Right lobe of liver (tissue), 6 donors: ENCODE data around the gene ING1. TPM values are rescaled to one million over a fixed set of nuclear protein-coding genes. Genes with fewer than 3 reads are reported as not detected.

Source experiments
- ATAC-seq, 4 donors: fragments of 200-7000 bp; cut with Tn5 transposase; one replicate each; pipeline ENCODE4 v1.9.1; 2020; ENCODE audit warnings: mild to moderate bottlenecking in 4 of 4, moderate library complexity in 4 of 4
- DNase-seq, 3 donors: peaks; one replicate each; pipeline ENCODE4 v3.0.0-alpha.2; 2020
- H3K27ac ChIP-seq, 3 donors: fragments of 200-600 bp; one replicate each; pipeline ENCODE4 v1.8.0; 2022
- H3K27me3 ChIP-seq, 2 donors: fragments of 200-600 bp; one replicate each; pipeline ENCODE4 v1.8.0; 2022
- H3K36me3 ChIP-seq, 4 donors: fragments of 200-600 bp; sonication (generic) in 1 of 4; one replicate each; pipeline versions ENCODE4 v1.5.1 to v1.8.0; 2017 to 2022; ENCODE audit warnings: control low read depth in 1 of 4
- H3K4me1 ChIP-seq, 4 donors: fragments of 200-600 bp; sonication (generic) in 1 of 4; one replicate each; pipeline versions ENCODE4 v1.5.1 to v1.8.0; 2017 to 2022; ENCODE audit warnings: control low read depth in 1 of 4
- H3K4me3 ChIP-seq, 3 donors: fragments of 200-600 bp; one replicate each; pipeline ENCODE4 v1.8.0; 2022
- H3K9me3 ChIP-seq, 4 donors: fragments of 200-600 bp; sonication (generic) in 1 of 4; one replicate each; pipeline versions ENCODE4 v1.5.1 to v1.8.0; 2017 to 2022; ENCODE audit warnings: control low read depth in 1 of 4
- CTCF ChIP-seq, 4 donors: fragments of 200-600 bp in 3 of 4; fragments of 450-650 bp in 1 of 4; IDR thresholded peaks; one replicate each; pipeline versions ENCODE4 v1.5.1 to v1.8.0; 2016 to 2022; ENCODE audit warnings: antibody characterized with exemption in 4 of 4, mild to moderate bottlenecking in 2 of 4
- POLR2A ChIP-seq: fragments of 450-650 bp; IDR thresholded peaks from one replicate; pipeline ENCODE4 v1.6.1; 2017; ENCODE audit warnings: antibody characterized with exemption, mild to moderate bottlenecking
- WGBS: methylation state at CpG from one replicate; pipeline ENCODE4 v1.1.6; 2018; ENCODE audit warnings: low coverage, low lambda C conversion rate; ENCODE audit not compliant: insufficient coverage; ENCODE audit errors: missing lambda C conversion rate; 5-methylcytosine and 5-hydroxymethylcytosine counted together
- intact Hi-C, 2 donors: fragments of 100-400 bp; cut with DNase I; formaldehyde crosslinking; loops; one replicate each; pipeline versions ENCODE4 v1.11.2 to v1.14.1; 2022
- long read RNA-seq: library from polyadenylated mRNA; unstranded; transcript quantifications from one replicate; pipeline ENCODE4 v2.0.0, GENCODE V29; 2019
- total RNA-seq, 6 experiments: library from RNA; depleted of rRNA in 2 of 6; stranded (reverse); fragments of >200 nt in 2 of 6; fragmentation: NEBNext Ultra II Directional in 3 of 6; extraction: Animal tissue kit (Norgen Biotek cat#: 25700) in 3 of 6; gene quantifications; one replicate each; pipeline versions ENCODE4 v1.1.0 to v1.2.4, GENCODE V29; 2016 to 2023
- donor health status: DM: no; HTN: yes; CAD: no.
- donor health status: DM: no; HTN: no; CAD: no.
- donor health status: DM: no; HTN: no; CAD: no.
- donor health status: DM: no; HTN: yes; CAD: no.
- donor health status: DM: no; HTN: yes; CAD: no.

ING1 gene
- total RNA-seq = 10 to 100 TPM in 3 of 6 experiments, 1 to 10 TPM in 3; 3.8 to 12.0 (median 8.8) TPM
- long read RNA-seq = 0 reads

DNA sequence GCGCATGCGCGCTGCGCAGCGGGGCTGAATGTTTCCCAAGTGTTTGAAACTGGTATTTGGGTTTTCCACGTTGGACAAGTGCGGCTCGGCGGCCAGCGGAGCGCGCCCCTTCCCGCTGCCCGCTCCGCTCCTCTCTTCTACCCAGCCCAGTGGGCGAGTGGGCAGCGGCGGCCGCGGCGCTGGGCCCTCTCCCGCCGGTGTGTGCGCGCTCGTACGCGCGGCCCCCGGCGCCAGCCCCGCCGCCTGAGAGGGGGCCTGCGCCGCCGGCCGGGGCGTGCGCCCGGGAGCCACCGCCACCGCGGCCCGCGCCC lies at the start of gene ING1:
Gene ING1 (plus strand): TSS at position 59 of the 311 bp plus-strand sequence. CDS start 450 bp downstream, outside the sequence.
- Histone ChIP-seq H3K36me3 (no peaks in the 10 kb centered on the region), H3K27ac (peak within 1 kb of the TSS; percentile 94 to 98 (median 98)), H3K27me3 (no peaks in the 10 kb centered on the region), H3K4me1 (peaks cover 0 to 19% (median 11%) of the 10 kb centered on the region in 4 donors), H3K9me3 (no peaks in the 10 kb centered on the region), H3K4me3 (peak within 1 kb of the TSS; percentile 80 to 99 (median 99))
- ATAC-seq = no peak
- no peak for DNase-seq
- intact Hi-C loops = loop anchor here in 1 of 2 donors (10.0 kb wide), 1 partner anchor 99 kb away; the partner anchor contains the start of gene NAXD
- TF ChIP-seq CTCF (IDR thresholded peaks at IDR 0.05) = no peak
- TF ChIP-seq POLR2A = no peak
- WGBS = no CpG with 5 or more reads among the region's 45 CpGs

GRCh38 chr13:110664041-110664440 lies 49.5 kb upstream of the ING1 start:
- TF ChIP-seq CTCF (IDR thresholded peaks at IDR 0.05) = no peak
- no peak for TF ChIP-seq POLR2A

DNA sequence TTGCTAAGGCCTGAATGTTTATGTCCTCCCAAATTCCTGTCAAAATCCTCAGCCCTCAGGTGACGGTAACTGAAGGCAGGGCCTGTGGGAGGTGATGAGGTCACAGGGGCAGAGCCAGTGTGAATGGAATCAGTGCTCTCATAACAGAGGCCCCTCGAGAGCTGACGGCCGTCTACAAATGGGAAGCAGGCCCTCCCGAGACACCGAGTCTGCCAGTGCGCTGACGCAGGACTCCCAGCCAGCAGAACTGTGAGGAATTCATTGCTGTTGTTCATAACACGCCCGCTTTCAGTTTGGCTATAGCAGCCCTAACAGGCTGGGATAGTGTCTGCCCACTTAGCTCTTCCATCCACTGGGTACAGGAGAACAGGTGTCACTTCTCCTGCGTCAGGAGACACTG lies 48.8 kb upstream of the ING1 start:
- Histone ChIP-seq H3K4me1 (no peaks in the 10 kb centered on the region), H3K4me3 (no peak overlapping the region), H3K27me3 (no peaks in the 10 kb centered on the region), H3K9me3 (no peaks in the 10 kb centered on the region), H3K36me3 (peaks cover 0 to 29% (median 8%) of the 10 kb centered on the region in 4 donors), H3K27ac (peak overlapping the region in 1 of 3 donors; percentile 40)
- no peak for TF ChIP-seq POLR2A
- TF ChIP-seq CTCF (IDR thresholded peaks at IDR 0.05) = no peak
- ATAC-seq (peak; percentile 38 to 75 (median 53)), DNase-seq (no peak)
- intact Hi-C loops = no loop called here
- 98% methylated on average over 7 of the region's 11 CpGs for WGBS

More at GRCh38 chr13:110664041-110664440, 49.5 kb upstream of the ING1 start:
- Histone ChIP-seq H3K4me1 (no peaks in the 10 kb centered on the region), H3K36me3 (peaks cover 0 to 28% (median 8%) of the 10 kb centered on the region in 4 donors), H3K27me3 (no peaks in the 10 kb centered on the region), H3K27ac (no peak overlapping the region), H3K9me3 (no peaks in the 10 kb centered on the region), H3K4me3 (no peak overlapping the region)
- WGBS = 90% methylated on average over 5 of the region's 7 CpGs
- intact Hi-C loops = no loop called here
- ATAC-seq (peak in 3 of 4 donors; percentile 19 to 53 (median 43)), DNase-seq (no peak)

DNA sequence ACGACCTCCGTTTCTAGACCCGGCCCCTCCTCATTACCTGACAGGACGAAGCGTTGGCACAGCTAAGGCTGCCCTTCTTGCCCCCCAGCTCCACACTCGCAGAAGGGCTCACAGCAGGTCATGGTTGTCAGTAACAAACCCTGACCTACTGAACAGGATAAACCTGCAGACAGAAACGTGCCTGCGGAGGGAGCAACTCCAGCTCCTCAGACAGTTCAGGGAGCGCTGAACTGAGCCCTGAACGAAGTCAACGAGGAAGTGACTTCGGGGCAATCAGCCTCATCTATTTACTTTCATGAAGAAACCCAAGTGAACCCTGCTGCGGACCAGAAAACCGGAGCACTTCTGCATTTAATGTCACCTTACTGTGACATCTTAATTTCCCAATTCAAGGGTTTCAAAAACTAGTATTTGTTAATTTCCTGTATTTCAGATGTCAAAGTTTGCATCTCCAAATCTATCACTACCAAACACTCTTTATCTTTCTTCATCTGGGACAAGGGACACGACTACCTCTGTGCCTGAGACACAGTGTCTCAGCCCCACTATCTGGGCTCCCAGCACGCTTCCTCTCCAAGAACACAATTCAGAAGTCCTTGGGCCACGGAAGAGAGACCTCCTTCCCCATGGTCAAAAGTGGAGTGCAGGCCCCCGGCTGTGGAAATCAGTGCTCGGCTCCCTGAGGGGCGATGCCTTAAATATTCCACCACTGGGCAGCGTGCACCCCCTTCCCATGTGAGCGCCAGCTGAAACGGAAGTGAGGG lies 47.8 kb upstream of the ING1 start:
- no peaks in the 10 kb centered on the region for H3K27me3 ChIP-seq
- intact Hi-C loops = no loop called here
- 76% methylated on average over 22 of the region's 23 CpGs for WGBS
- no peak for TF ChIP-seq CTCF (IDR thresholded peaks at IDR 0.05)
- TF ChIP-seq POLR2A = no peak
- peak; percentile 55 to 74 (median 62) for ATAC-seq
- H3K36me3 ChIP-seq = peaks cover 0 to 36% (median 8%) of the 10 kb centered on the region in 4 donors
- H3K4me3 ChIP-seq = no peak overlapping the region
- DNase-seq = no peak
- no peaks in the 10 kb centered on the region for H3K9me3 ChIP-seq
- H3K4me1 ChIP-seq = no peaks in the 10 kb centered on the region
- peak overlapping the region in 2 of 3 donors; percentile 23 to 40 for H3K27ac ChIP-seq
